ENCODE measurements around the gene PBX3. TPM values are rescaled to one million over a fixed set of nuclear protein-coding genes. Genes with fewer than 3 reads are reported as not detected.

The PBX3 gene
- total RNA-seq, 4 donors from 2014 or later: 25.7 to 71.5 (median 45.1) TPM

DNA sequence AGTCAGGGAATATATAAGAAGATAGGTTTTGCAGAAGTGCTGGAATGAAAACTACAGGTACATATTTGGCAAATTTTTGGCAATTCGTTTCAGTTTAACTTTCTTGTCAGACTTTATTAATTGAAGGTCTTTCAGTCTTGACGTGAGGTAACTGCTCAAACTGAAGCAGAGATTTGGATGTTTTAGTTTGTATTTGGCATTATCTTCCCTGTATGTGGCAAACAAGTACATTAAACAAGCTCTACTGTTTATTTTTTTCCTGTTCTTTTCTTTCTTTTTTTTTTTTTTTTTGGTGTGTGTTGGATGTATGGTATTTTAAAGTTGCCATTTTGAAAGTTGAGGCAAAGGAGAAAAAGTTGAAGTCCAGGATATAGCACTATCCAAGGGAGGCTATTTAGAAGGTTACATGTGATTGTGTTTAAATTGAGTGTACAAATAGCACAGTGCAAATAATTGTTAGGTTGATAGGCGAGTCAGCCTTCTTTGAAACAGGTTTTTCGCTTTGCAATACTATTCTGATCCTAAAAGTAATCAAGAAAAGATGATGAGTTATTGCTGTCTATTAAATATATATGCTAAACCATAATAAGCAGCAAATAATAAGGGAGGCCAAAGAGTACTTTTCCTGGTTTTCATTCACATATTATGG, 2.2 kb downstream of the PBX3 start:
- peak overlapping the region; percentile 98 for H3K4me3 ChIP-seq

DNA sequence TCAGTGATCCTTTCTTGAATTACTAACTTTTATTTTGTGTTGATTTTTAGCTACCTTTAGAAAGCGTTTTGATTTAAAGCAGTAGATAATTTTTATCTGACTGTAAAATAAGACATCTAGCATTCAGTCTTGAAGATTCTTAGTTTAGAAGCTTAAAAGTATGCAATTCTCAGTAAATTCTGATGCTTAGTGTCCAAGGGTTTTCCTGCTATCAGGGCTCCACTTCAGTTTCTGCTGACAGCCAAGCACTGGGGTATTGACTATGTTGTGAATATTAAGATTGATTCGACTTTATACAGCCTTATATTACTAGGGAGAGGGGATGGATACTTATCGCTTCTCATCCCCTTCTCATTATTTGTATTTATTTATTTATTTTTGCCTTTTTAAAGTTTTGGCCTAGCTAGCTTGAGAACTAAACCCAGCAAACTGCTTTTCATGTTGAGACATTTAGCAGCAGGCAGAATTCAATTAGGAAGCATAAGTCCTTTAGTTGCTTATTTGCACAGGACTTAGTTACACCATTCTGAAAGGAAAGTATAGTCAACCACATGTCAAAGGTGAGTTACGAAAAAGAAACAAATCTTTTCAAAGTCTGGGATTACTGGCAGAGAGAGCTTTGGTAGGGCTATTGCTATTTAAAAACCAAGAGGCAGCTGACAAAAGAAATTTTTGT, 2.9 kb downstream of the PBX3 start:
- TF ChIP-seq POLR2AphosphoS5 (IDR thresholded peaks at IDR 0.05) (no peak), POLR2A (IDR thresholded peaks at IDR 0.05) (no peak), EP300 (IDR thresholded peaks at IDR 0.05) (no peak)
- TF ChIP-seq, protein P1, sequence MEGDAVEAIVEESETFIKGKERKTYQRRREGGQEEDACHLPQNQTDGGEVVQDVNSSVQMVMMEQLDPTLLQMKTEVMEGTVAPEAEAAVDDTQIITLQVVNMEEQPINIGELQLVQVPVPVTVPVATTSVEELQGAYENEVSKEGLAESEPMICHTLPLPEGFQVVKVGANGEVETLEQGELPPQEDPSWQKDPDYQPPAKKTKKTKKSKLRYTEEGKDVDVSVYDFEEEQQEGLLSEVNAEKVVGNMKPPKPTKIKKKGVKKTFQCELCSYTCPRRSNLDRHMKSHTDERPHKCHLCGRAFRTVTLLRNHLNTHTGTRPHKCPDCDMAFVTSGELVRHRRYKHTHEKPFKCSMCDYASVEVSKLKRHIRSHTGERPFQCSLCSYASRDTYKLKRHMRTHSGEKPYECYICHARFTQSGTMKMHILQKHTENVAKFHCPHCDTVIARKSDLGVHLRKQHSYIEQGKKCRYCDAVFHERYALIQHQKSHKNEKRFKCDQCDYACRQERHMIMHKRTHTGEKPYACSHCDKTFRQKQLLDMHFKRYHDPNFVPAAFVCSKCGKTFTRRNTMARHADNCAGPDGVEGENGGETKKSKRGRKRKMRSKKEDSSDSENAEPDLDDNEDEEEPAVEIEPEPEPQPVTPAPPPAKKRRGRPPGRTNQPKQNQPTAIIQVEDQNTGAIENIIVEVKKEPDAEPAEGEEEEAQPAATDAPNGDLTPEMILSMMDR (IDR thresholded peaks at IDR 0.05): no peak
- Histone ChIP-seq H3K27me3 (no peaks in the 10 kb centered on the region), H3K4me3 (no peak overlapping the region), H3K4me1 (peaks cover 40% of the 10 kb centered on the region), H3K27ac (no peak overlapping the region), H3K9me3 (no peaks in the 10 kb centered on the region), H3K36me3 (no peaks in the 10 kb centered on the region)
- WGBS: 67% methylated on average over 4 of the region's 4 CpGs
- DNase-seq (ENCODE audit: low spot score in 2 of 2): no peak

More for the DNA sequence above, 2.2 kb downstream of the PBX3 start:
- DNase-seq (ENCODE audit: low spot score in 2 of 2): no peak
- no peak overlapping the region for H3K27ac ChIP-seq
- no peaks in the 10 kb centered on the region for H3K27me3 ChIP-seq
- H3K36me3 ChIP-seq: no peaks in the 10 kb centered on the region
- 57% methylated on average over 4 of the region's 4 CpGs for WGBS
- TF ChIP-seq POLR2AphosphoS5 (IDR thresholded peaks at IDR 0.05) (no peak), POLR2A (IDR thresholded peaks at IDR 0.05) (no peak), EP300 (IDR thresholded peaks at IDR 0.05) (no peak)
- TF ChIP-seq, protein P1 (IDR thresholded peaks at IDR 0.05): no peak
- H3K4me1 ChIP-seq: peaks cover 40% of the 10 kb centered on the region
- H3K9me3 ChIP-seq: no peaks in the 10 kb centered on the region

DNA sequence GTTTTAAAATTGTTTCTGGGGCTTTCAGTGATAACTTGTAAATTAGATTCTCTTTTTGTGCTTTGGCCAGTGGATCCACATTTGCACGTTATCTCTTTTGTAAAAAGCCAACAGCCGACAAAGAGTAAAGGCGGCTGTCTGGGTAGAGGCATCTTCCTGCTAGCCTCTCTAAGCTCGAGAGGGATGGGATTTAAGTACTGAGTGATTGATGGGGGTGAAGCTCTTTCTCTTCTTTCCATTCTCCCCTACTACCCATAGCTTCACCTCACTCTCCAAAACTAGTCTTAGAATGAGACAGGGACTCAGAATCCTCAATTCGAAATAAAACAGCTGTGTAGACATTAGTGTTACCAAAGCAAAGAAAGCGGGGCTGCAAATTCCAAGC, 3.4 kb downstream of the PBX3 start:
- 60% methylated on average over 6 of the region's 6 CpGs for WGBS
- Histone ChIP-seq H3K9me3 (no peaks in the 10 kb centered on the region), H3K4me3 (no peak overlapping the region), H3K27me3 (no peaks in the 10 kb centered on the region), H3K4me1 (peaks cover 39% of the 10 kb centered on the region), H3K27ac (no peak overlapping the region), H3K36me3 (no peaks in the 10 kb centered on the region)
- no peak for TF ChIP-seq POLR2AphosphoS5 (IDR thresholded peaks at IDR 0.05)
- TF ChIP-seq, protein P1 (IDR thresholded peaks at IDR 0.05): no peak
- no peak for TF ChIP-seq EP300 (IDR thresholded peaks at IDR 0.05)
- no peak for DNase-seq (ENCODE audit: low spot score in 2 of 2)

DNA sequence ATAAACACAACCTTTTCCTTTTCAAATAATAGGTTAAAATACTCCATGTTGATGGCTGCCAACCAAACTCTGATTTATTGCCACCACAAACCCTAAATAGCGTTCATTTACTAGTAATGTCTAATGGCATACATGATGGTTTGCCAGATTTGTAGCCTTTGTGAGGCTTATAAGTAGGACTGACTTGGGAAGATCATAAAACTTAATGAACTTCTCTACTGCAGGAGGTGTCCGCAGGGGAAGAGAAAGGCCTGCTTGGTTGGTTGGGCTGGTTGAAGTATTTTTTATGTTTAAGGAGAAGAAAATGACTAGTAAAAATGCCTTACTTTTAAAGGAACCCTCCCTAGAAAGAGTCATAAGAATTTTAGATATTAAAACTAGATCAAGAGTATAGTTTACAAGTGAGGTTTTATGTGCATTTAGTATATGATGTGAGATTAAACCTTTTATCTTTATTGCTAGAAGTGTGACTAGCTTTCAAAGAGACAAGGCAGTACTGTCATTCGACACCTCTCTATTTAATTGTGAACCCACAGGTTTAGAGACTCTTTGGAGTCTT, 5.0 kb downstream of the PBX3 start:
- no peak for DNase-seq (ENCODE audit: low spot score in 2 of 2)
- TF ChIP-seq POLR2A (IDR thresholded peaks at IDR 0.05) (no peak), EP300 (IDR thresholded peaks at IDR 0.05) (no peak), POLR2AphosphoS5 (IDR thresholded peaks at IDR 0.05) (no peak)
- TF ChIP-seq, protein P1 (IDR thresholded peaks at IDR 0.05): no peak
- H3K27ac ChIP-seq: no peak overlapping the region
- H3K4me1 ChIP-seq: peaks cover 31% of the 10 kb centered on the region
- WGBS: 45% methylated on average over 3 of the region's 3 CpGs
- no peaks in the 10 kb centered on the region for H3K36me3 ChIP-seq
- no peaks in the 10 kb centered on the region for H3K27me3 ChIP-seq
- H3K9me3 ChIP-seq: no peaks in the 10 kb centered on the region
- no peak overlapping the region for H3K4me3 ChIP-seq

DNA sequence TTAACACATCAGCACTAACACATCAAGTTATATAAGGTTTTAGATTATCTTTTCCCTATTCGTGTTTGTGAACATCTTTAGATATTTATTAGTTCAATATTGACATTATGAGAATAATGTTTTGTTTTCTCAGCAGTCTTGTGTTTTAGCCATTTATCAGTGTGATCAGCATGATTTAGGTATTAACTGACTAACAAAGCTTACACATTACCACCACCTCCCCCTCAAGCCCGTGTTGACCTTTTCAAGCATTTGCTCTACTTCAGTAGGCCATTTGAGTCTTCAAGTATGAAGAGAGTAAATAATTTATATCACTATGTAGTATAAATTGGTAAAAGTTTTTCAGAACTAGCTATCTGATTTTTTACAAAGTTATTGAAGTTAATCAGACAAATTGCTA, 6.9 kb downstream of the PBX3 start:
- TF ChIP-seq, protein P1 (IDR thresholded peaks at IDR 0.05): no peak
- TF ChIP-seq POLR2AphosphoS5 (IDR thresholded peaks at IDR 0.05) (no peak), EP300 (IDR thresholded peaks at IDR 0.05) (no peak), POLR2A (IDR thresholded peaks at IDR 0.05) (no peak)
- no peaks in the 10 kb centered on the region for H3K9me3 ChIP-seq
- no peaks in the 10 kb centered on the region for H3K27me3 ChIP-seq
- 54% methylated on average over 2 of the region's 2 CpGs for WGBS
- no peaks in the 10 kb centered on the region for H3K36me3 ChIP-seq
- H3K4me3 ChIP-seq: no peak overlapping the region
- H3K4me1 ChIP-seq: peaks cover 33% of the 10 kb centered on the region
- DNase-seq (ENCODE audit: low spot score in 2 of 2): no peak
- H3K27ac ChIP-seq: no peak overlapping the region

All from suprapubic skin (tissue), 4 donors.